H9 (cell line): Measurements from ENCODE around the gene RPL36A. TPM values are rescaled to one million over a fixed set of nuclear protein-coding genes. Genes with fewer than 3 reads are reported as not detected.

Experiments
- DNase-seq: peaks from one replicate; pipeline ENCODE4 v3.0.0-alpha.2; 2017
- H2AFZ ChIP-seq: one replicate; pipeline ENCODE4 v1.6.1; 2013; ENCODE audit warnings: mild to moderate bottlenecking, low read length, control low read depth, moderate library complexity
- H2AK5ac ChIP-seq: 2 replicates; pipeline ENCODE4 v1.6.1; 2013; ENCODE audit warnings: low read length, control low read depth, mixed read lengths; ENCODE audit not compliant: insufficient read length
- H2BK120ac ChIP-seq: one replicate; pipeline ENCODE4 v1.6.1; 2013; ENCODE audit warnings: low read depth, mild to moderate bottlenecking, low read length, control low read depth, inconsistent platforms; ENCODE audit not compliant: poor library complexity, severe bottlenecking
- H2BK12ac ChIP-seq: 2 replicates; pipeline ENCODE4 v1.6.1; 2013; ENCODE audit warnings: low read length, control low read depth, mixed read lengths, low read depth; ENCODE audit not compliant: insufficient read length
- H2BK15ac ChIP-seq: 2 replicates; pipeline ENCODE4 v1.6.1; 2013; ENCODE audit warnings: low read depth, low read length, control low read depth
- H2BK20ac ChIP-seq: one replicate; pipeline ENCODE4 v1.6.1; 2013; ENCODE audit warnings: low read depth, mild to moderate bottlenecking, low read length, control low read depth, inconsistent platforms; ENCODE audit not compliant: poor library complexity, severe bottlenecking
- H2BK5ac ChIP-seq: 2 replicates; pipeline ENCODE4 v1.6.1; 2013; ENCODE audit warnings: low read length, control low read depth, mixed read lengths; ENCODE audit not compliant: insufficient read length
- H3K14ac ChIP-seq: 2 replicates; pipeline ENCODE4 v1.6.1; 2013; ENCODE audit warnings: low read length, control low read depth; ENCODE audit not compliant: insufficient read depth
- H3K18ac ChIP-seq: 2 replicates; pipeline ENCODE4 v1.6.1; 2013; ENCODE audit warnings: low read depth, mild to moderate bottlenecking, mixed read lengths, low read length, control low read depth; ENCODE audit not compliant: insufficient read length
- H3K23ac ChIP-seq: 2 replicates; pipeline ENCODE4 v1.6.1; 2013; ENCODE audit warnings: low read length, control low read depth, mixed read lengths, low read depth; ENCODE audit not compliant: insufficient read length
- H3K23me2 ChIP-seq: 2 replicates; pipeline ENCODE4 v1.6.1; 2013; ENCODE audit warnings: low read depth, mild to moderate bottlenecking, mixed read lengths, low read length, control low read depth; ENCODE audit not compliant: insufficient read length, poor library complexity, severe bottlenecking
- H3K27ac ChIP-seq: 2 replicates; pipeline ENCODE4 v1.5.1; 2013; ENCODE audit warnings: low read length, control low read depth, mixed read lengths, low read depth; ENCODE audit not compliant: insufficient read length
- H3K27me3 ChIP-seq: 2 replicates; pipeline ENCODE4 v1.6.1; 2013; ENCODE audit warnings: low read length, control low read depth, inconsistent platforms; ENCODE audit not compliant: insufficient read depth
- H3K4ac ChIP-seq: 2 replicates; pipeline ENCODE4 v1.6.1; 2013; ENCODE audit warnings: low read depth, mild to moderate bottlenecking, control low read depth, inconsistent platforms, low read length, moderate library complexity
- H3K4me1 ChIP-seq: 2 replicates; pipeline ENCODE4 v1.6.1; 2013; ENCODE audit warnings: low read length, control low read depth, inconsistent platforms; ENCODE audit not compliant: insufficient read depth
- H3K4me2 ChIP-seq: 2 replicates; pipeline ENCODE4 v1.6.1; 2013; ENCODE audit warnings: low read length, control low read depth, mixed read lengths; ENCODE audit not compliant: insufficient read length, insufficient read depth
- H3K56ac ChIP-seq: 2 replicates; pipeline ENCODE4 v1.6.1; 2013; ENCODE audit warnings: low read depth, mild to moderate bottlenecking, mixed read lengths, low read length, control low read depth; ENCODE audit not compliant: insufficient read length
- H3K79me1 ChIP-seq: 2 replicates; pipeline ENCODE4 v1.6.1; 2013; ENCODE audit warnings: low read depth, mild to moderate bottlenecking, moderate library complexity, low read length, control low read depth, inconsistent platforms; ENCODE audit not compliant: insufficient read depth, poor library complexity, severe bottlenecking
- H3K79me2 ChIP-seq: 2 replicates; pipeline ENCODE4 v1.6.1; 2013; ENCODE audit warnings: low read length, control low read depth, inconsistent platforms; ENCODE audit not compliant: insufficient read depth
- H3K9ac ChIP-seq: 2 replicates; pipeline ENCODE4 v1.6.1; 2013; ENCODE audit warnings: low read length, control low read depth, mixed read lengths; ENCODE audit not compliant: insufficient read length; ENCODE audit errors: extremely low read depth
- H3K9me3 ChIP-seq: one replicate; pipeline ENCODE4 v1.6.1; 2013; ENCODE audit warnings: low read depth, low read length, inconsistent platforms; ENCODE audit not compliant: control insufficient read depth
- H3T11ph ChIP-seq: one replicate; pipeline ENCODE4 v1.6.1; 2013; ENCODE audit warnings: mild to moderate bottlenecking, low read length, control low read depth, inconsistent platforms
- H4K20me1 ChIP-seq: one replicate; pipeline ENCODE4 v1.6.1; 2013; ENCODE audit not compliant: control insufficient read depth, insufficient read length, insufficient read depth
- H4K5ac ChIP-seq: 2 replicates; pipeline ENCODE4 v1.6.1; 2013; ENCODE audit warnings: low read depth, mild to moderate bottlenecking, mixed read lengths, low read length, control low read depth; ENCODE audit not compliant: insufficient read length
- H4K8ac ChIP-seq: replicated peaks from 2 replicates; pipeline ENCODE4 v1.6.1; 2013; ENCODE audit warnings: low read length, control low read depth, mixed read lengths, low read depth; ENCODE audit not compliant: insufficient read length
- H4K91ac ChIP-seq: 2 replicates; pipeline ENCODE4 v1.6.1; 2013; ENCODE audit warnings: low read depth, mild to moderate bottlenecking, moderate library complexity, mixed read lengths, low read length, control low read depth; ENCODE audit not compliant: insufficient read length
- H3K27ac Mint-ChIP-seq, 3 experiments: 2 replicates in 2 of 3; 3 replicates in 1 of 3; pipeline ENCODE4 v1.8.0; 2020 to 2021; ENCODE audit warnings: mixed read lengths in 3 of 3, mild to moderate bottlenecking in 1 of 3, moderate library complexity in 1 of 3
- H3K27me3 Mint-ChIP-seq: 2 replicates; pipeline ENCODE4 v1.8.0; 2021; ENCODE audit warnings: low read depth, mild to moderate bottlenecking, moderate library complexity, mixed read lengths
- H3K36me3 Mint-ChIP-seq, 3 experiments: 2 replicates in 2 of 3; 3 replicates in 1 of 3; pipeline ENCODE4 v1.8.0; 2020 to 2021; ENCODE audit warnings: low read depth in 3 of 3, mixed read lengths in 3 of 3; ENCODE audit not compliant: insufficient read depth in 1 of 3
- H3K4me1 Mint-ChIP-seq, 2 experiments: 2 replicates each; pipeline ENCODE4 v1.8.0; 2020; ENCODE audit warnings: mixed read lengths in 2 of 2
- H3K4me3 Mint-ChIP-seq, 2 experiments: 2 replicates in 1 of 2; 3 replicates in 1 of 2; pipeline ENCODE4 v1.8.0; 2020 to 2021; ENCODE audit warnings: mild to moderate bottlenecking in 2 of 2, mixed read lengths in 2 of 2, moderate library complexity in 1 of 2
- H3K9me3 Mint-ChIP-seq, 2 experiments: 2 replicates in 1 of 2; 3 replicates in 1 of 2; pipeline ENCODE4 v1.8.0; 2020; ENCODE audit warnings: mild to moderate bottlenecking in 2 of 2, mixed read lengths in 2 of 2, moderate library complexity in 1 of 2
- CTCF ChIP-seq: fragments of 200-600 bp; sonication (generic); conservative IDR thresholded peaks from 3 replicates; pipeline ENCODE4 v1.8.0; 2021; ENCODE audit warnings: antibody characterized with exemption, mild to moderate bottlenecking
- WGBS: extraction: QIAGEN DNeasy Blood & Tissue Kit; methylation state at CpG from one replicate; pipeline ENCODE4 v1.1.7; 2013; ENCODE audit warnings: missing lambda C conversion rate, low lambda C conversion rate, mixed read lengths; ENCODE audit not compliant: insufficient read length; ENCODE audit errors: extremely low coverage; 5-methylcytosine and 5-hydroxymethylcytosine counted together
- total RNA-seq: library from RNA; stranded (reverse); gene quantifications from 2 replicates; pipeline ENCODE4 v1.2.1, GENCODE V29; 2021

RPL36A gene
- total RNA-seq, 1 experiment from 2014 or later, result 428 TPM

- no peak overlapping the region for H4K5ac ChIP-seq
- no peak overlapping the region for H2BK20ac ChIP-seq
- H2AFZ ChIP-seq, result no peak overlapping the region
- Mint-ChIP-seq H3K27me3 (no peaks in the 10 kb centered on the region; the same call in 1 of the 2 replicates), H3K4me1 (peaks cover 2 to 3% of the 10 kb centered on the region in 2 experiments; a peak in 1 of 4 replicates), H3K9me3 (peaks cover 56 to 68% of the 10 kb centered on the region in 2 experiments), H3K36me3 (peaks cover 30 to 60% (median 59%) of the 10 kb centered on the region in 3 experiments), H3K4me3 (no peak overlapping the region), H3K27ac (no peak overlapping the region)
- H3T11ph ChIP-seq, result no peak overlapping the region
- H3K4ac ChIP-seq, result no peak overlapping the region
- no peak overlapping the region for H2BK120ac ChIP-seq
- H3K14ac ChIP-seq, result no peak overlapping the region
- DNase-seq, result peak; percentile 28
- WGBS, result no CpG with 5 or more reads among the region's 4 CpGs
- no peak overlapping the region for H3K4me2 ChIP-seq
- H2BK15ac ChIP-seq, result no peak overlapping the region
- H4K91ac ChIP-seq, result no peak overlapping the region
- H3K23me2 ChIP-seq, result no peaks in the 10 kb centered on the region
- H2BK5ac ChIP-seq, result no peak overlapping the region
- no peak overlapping the region for H4K8ac ChIP-seq
- H2BK12ac ChIP-seq, result no peak overlapping the region
- no peaks in the 10 kb centered on the region for H3K4me1 ChIP-seq
- no peaks in the 10 kb centered on the region for H3K27me3 ChIP-seq
- H3K79me2 ChIP-seq, result no peaks in the 10 kb centered on the region
- TF ChIP-seq CTCF, result no peak
- no peak overlapping the region for H3K23ac ChIP-seq
- no peak overlapping the region for H3K56ac ChIP-seq
- no peak overlapping the region for H2AK5ac ChIP-seq
- peaks cover 32% of the 10 kb centered on the region for H3K9me3 ChIP-seq
- H3K79me1 ChIP-seq, result no peaks in the 10 kb centered on the region
- no peak overlapping the region for H3K18ac ChIP-seq
- no peaks in the 10 kb centered on the region for H4K20me1 ChIP-seq
- H3K9ac ChIP-seq, result no peak overlapping the region
- H3K27ac ChIP-seq, result no peak overlapping the region
These were observed 7.0 kb downstream of the RPL36A start for GRCh38 chrX:101397779-101398178.
